ENCODE measurements around the gene SBNO1. TPM values are rescaled to one million over a fixed set of nuclear protein-coding genes. Genes with fewer than 3 reads are reported as not detected.
A peak's percentile ranks its signal among the peaks of the same experiment; 100 is the strongest.
"Not testable (repeated sequence)": the region's sequence is repeated elsewhere in the genome, so short reads cannot be mapped to it uniquely, and the experiment has no call there.

The SBNO1 gene
- total RNA-seq, 6 experiments from 2014 or later, result 11.5 to 15.7 (median 13.2) TPM

- 65% methylated on average over 4 of the region's 4 CpGs for WGBS (ENCODE audit: insufficient coverage, low coverage, low lambda C conversion rate, missing lambda C conversion rate)
- no peak overlapping the region for H3K27ac ChIP-seq
Measured at GRCh38 chr12:123258593-123258992, 106.1 kb downstream of the SBNO1 start.

GRCh38 chr12:123254853-123255446, 109.7 kb downstream of the SBNO1 start:
- H3K9me3 ChIP-seq, result no peaks in the 10 kb centered on the region
- intact Hi-C loops (cut with DNase I), result no loop called here
- TF ChIP-seq POLR2A (IDR thresholded peaks at IDR 0.05), result no peak
- WGBS (ENCODE audit: insufficient coverage, low coverage, low lambda C conversion rate, missing lambda C conversion rate), result 48% methylated on average over 2 of the region's 5 CpGs
- H3K36me3 ChIP-seq, result peaks cover 0 to 47% (median 16%) of the 10 kb centered on the region in 4 donors
- H3K4me1 ChIP-seq, result peaks cover 0 to 21% (median 4%) of the 10 kb centered on the region in 4 donors
- no peaks in the 10 kb centered on the region for H3K27me3 ChIP-seq
- no peak overlapping the region for H3K27ac ChIP-seq
- no peak for ATAC-seq
- DNase-seq, result no peak
- no peak overlapping the region for H3K4me3 ChIP-seq

More at GRCh38 chr12:123258593-123258992, 106.1 kb downstream of the SBNO1 start:
- H3K27me3 ChIP-seq, result no peaks in the 10 kb centered on the region
- DNase-seq (no peak), ATAC-seq (peak in 1 of 4 donors; percentile 7)
- peaks cover 0 to 68% (median 19%) of the 10 kb centered on the region in 4 donors for H3K36me3 ChIP-seq
- no peaks in the 10 kb centered on the region for H3K9me3 ChIP-seq
- H3K4me1 ChIP-seq, result peaks cover 0 to 3% (median 0%) of the 10 kb centered on the region in 4 donors
- intact Hi-C loops (cut with DNase I), result no loop called here
- TF ChIP-seq POLR2A (IDR thresholded peaks at IDR 0.05) (no peak), CTCF (IDR thresholded peaks at IDR 0.05) (no peak)
- no peak overlapping the region for H3K4me3 ChIP-seq

GRCh38 chr12:123253641-123254459, 110.8 kb downstream of the SBNO1 start:
- TF ChIP-seq CTCF (IDR thresholded peaks at IDR 0.05), result no peak
- TF ChIP-seq POLR2A (IDR thresholded peaks at IDR 0.05), result no peak
- intact Hi-C loops (cut with DNase I), result no loop called here
- no peaks in the 10 kb centered on the region for H3K9me3 ChIP-seq
- H3K4me1 ChIP-seq, result peaks cover 0 to 23% (median 4%) of the 10 kb centered on the region in 4 donors
- H3K36me3 ChIP-seq, result peaks cover 0 to 43% (median 14%) of the 10 kb centered on the region in 4 donors
- no peaks in the 10 kb centered on the region for H3K27me3 ChIP-seq
- DNase-seq, result no peak
- ATAC-seq, result no peak
- H3K27ac ChIP-seq, result no peak overlapping the region
- H3K4me3 ChIP-seq, result no peak overlapping the region
- WGBS (ENCODE audit: insufficient coverage, low coverage, low lambda C conversion rate, missing lambda C conversion rate), result 84% methylated on average over 12 of the region's 24 CpGs

- intact Hi-C loops (cut with DNase I); H3K27me3 ChIP-seq; H3K9me3 ChIP-seq; H3K4me3 ChIP-seq; H3K27ac ChIP-seq; ATAC-seq; DNase-seq: not testable (repeated sequence)
- Histone ChIP-seq H3K36me3 (peaks cover 0 to 36% (median 14%) of the 10 kb centered on the region in 4 donors), H3K4me1 (peaks cover 0 to 19% (median 4%) of the 10 kb centered on the region in 4 donors)
- 47% methylated on average over 3 of the region's 9 CpGs for whole genome bisulfite sequencing (ENCODE audit: insufficient coverage, low coverage, low lambda C conversion rate, missing lambda C conversion rate)
Measured at GRCh38 chr12:123252365-123252764, 112.3 kb downstream of the SBNO1 start.

GRCh38 chr12:123251403-123252076, 113.1 kb downstream of the SBNO1 start:
- Histone ChIP-seq H3K36me3 (peaks cover 0 to 28% (median 12%) of the 10 kb centered on the region in 4 donors), H3K4me1 (peaks cover 0 to 19% (median 4%) of the 10 kb centered on the region in 4 donors), H3K9me3 (no peaks in the 10 kb centered on the region), H3K27me3 (no peaks in the 10 kb centered on the region), H3K27ac (peak overlapping the region in 2 of 3 donors; percentile 10 to 49), H3K4me3 (no peak overlapping the region)
- intact Hi-C loops (cut with DNase I), result no loop called here
- 51% methylated on average over 8 of the region's 8 CpGs for WGBS (ENCODE audit: insufficient coverage, low coverage, low lambda C conversion rate, missing lambda C conversion rate)
- TF ChIP-seq POLR2A (IDR thresholded peaks at IDR 0.05) (no peak), CTCF (IDR thresholded peaks at IDR 0.05) (no peak)
- peak in 3 of 4 donors; percentile 20 to 54 (median 25) for ATAC-seq
- DNase-seq, result no peak

Measured in right lobe of liver (tissue), 6 donors.